ENCODE measurements around the gene DHX35. TPM values are rescaled to one million over a fixed set of nuclear protein-coding genes. Genes with fewer than 3 reads are reported as not detected.

DHX35 gene
- total RNA-seq, 1 experiment from 2014 or later: 12.1 TPM

- no peak for DNase-seq
- H3K9me2 ChIP-seq (ENCODE audit: insufficient read depth): no peaks in the 10 kb centered on the region
- H3F3A ChIP-seq (ENCODE audit: insufficient read depth, low read depth): no peaks in the 10 kb centered on the region
- CTCF ChIA-PET: no interaction called here
- H3K79me2 ChIP-seq (ENCODE audit: low read depth): peaks cover 100% of the 10 kb centered on the region
- no peaks in the 10 kb centered on the region for H3K36me3 ChIP-seq (ENCODE audit: low read depth)
- H3K4me2 ChIP-seq: no peak overlapping the region
- intact Hi-C loops (cut with micrococcal nuclease; ENCODE audit: unreplicated experiment): no loop called here
- H3K4me1 ChIP-seq (replicated peaks; ENCODE audit: insufficient read depth): peaks cover 28% of the 10 kb centered on the region
- TF ChIP-seq EZH2 (IDR thresholded peaks at IDR 0.05; ENCODE audit: low read depth): no peak
- TF ChIP-seq CTCF (conservative IDR thresholded peaks at IDR 0.05): no peak
- no peak overlapping the region for H3K27ac ChIP-seq
- H3K4me3 ChIP-seq: no peak overlapping the region
- peaks cover 18% of the 10 kb centered on the region for H4K20me1 ChIP-seq (ENCODE audit: insufficient read depth)
- no TSS peak for BruUV-seq (replicated peaks)
- POLR2A ChIA-PET (ENCODE audit: unreplicated experiment): no interaction called here
- H2AFZ ChIP-seq: no peak overlapping the region
- no peaks in the 10 kb centered on the region for H3K9me3 ChIP-seq (ENCODE audit: insufficient read depth, low read depth)
- H3K27me3 ChIP-seq (ENCODE audit: insufficient read depth, low read depth): no peaks in the 10 kb centered on the region
Measured at GRCh38 chr20:38931984-38932383, 30.2 kb upstream of the DHX35 start.

GRCh38 chr20:38932457-38933120, 29.6 kb upstream of the DHX35 start:
- H3K9me3 ChIP-seq (ENCODE audit: insufficient read depth, low read depth): no peaks in the 10 kb centered on the region
- no TSS peak for BruUV-seq (replicated peaks)
- no peak overlapping the region for H3K4me3 ChIP-seq
- H3K27ac ChIP-seq: no peak overlapping the region
- no peak overlapping the region for H3K4me2 ChIP-seq
- peaks cover 100% of the 10 kb centered on the region for H3K79me2 ChIP-seq (ENCODE audit: low read depth)
- peaks cover 27% of the 10 kb centered on the region for H3K4me1 ChIP-seq (replicated peaks; ENCODE audit: insufficient read depth)
- H3F3A ChIP-seq (ENCODE audit: insufficient read depth, low read depth): no peaks in the 10 kb centered on the region
- H2AFZ ChIP-seq: no peak overlapping the region
- H3K9me2 ChIP-seq (ENCODE audit: insufficient read depth): no peaks in the 10 kb centered on the region
- TF ChIP-seq CTCF (conservative IDR thresholded peaks at IDR 0.05): no peak
- no peak for TF ChIP-seq EZH2 (IDR thresholded peaks at IDR 0.05; ENCODE audit: low read depth)
- CTCF ChIA-PET: no interaction called here
- no peaks in the 10 kb centered on the region for H3K27me3 ChIP-seq (ENCODE audit: insufficient read depth, low read depth)
- POLR2A ChIA-PET (ENCODE audit: unreplicated experiment): no interaction called here
- peaks cover 18% of the 10 kb centered on the region for H4K20me1 ChIP-seq (ENCODE audit: insufficient read depth)
- intact Hi-C loops (cut with micrococcal nuclease; ENCODE audit: unreplicated experiment): no loop called here
- peak in 1 of 2 experiments; percentile 43 for DNase-seq
- no peaks in the 10 kb centered on the region for H3K36me3 ChIP-seq (ENCODE audit: low read depth)

GRCh38 chr20:38934530-38934929, 27.6 kb upstream of the DHX35 start:
- ChIA-PET POLR2A (ENCODE audit: unreplicated experiment) (interaction anchor here (0.7 kb wide), 1 partner anchor 372 kb away, joined by 5 read pairs; no protein-coding TSS in a partner anchor), CTCF (no interaction called here)
- no peak for TF ChIP-seq EZH2 (IDR thresholded peaks at IDR 0.05; ENCODE audit: low read depth)
- no peak for TF ChIP-seq CTCF (conservative IDR thresholded peaks at IDR 0.05)
- DNase-seq: no peak
- H3K36me3 ChIP-seq (ENCODE audit: low read depth): no peaks in the 10 kb centered on the region; the same call in 1 of the 2 replicates
- H3K27me3 ChIP-seq (ENCODE audit: insufficient read depth, low read depth): no peaks in the 10 kb centered on the region
- peaks cover 100% of the 10 kb centered on the region for H3K79me2 ChIP-seq (ENCODE audit: low read depth)
- H3F3A ChIP-seq (ENCODE audit: insufficient read depth, low read depth): no peaks in the 10 kb centered on the region
- intact Hi-C loops (cut with micrococcal nuclease; ENCODE audit: unreplicated experiment): no loop called here
- H3K9me2 ChIP-seq (ENCODE audit: insufficient read depth): no peaks in the 10 kb centered on the region
- H3K27ac ChIP-seq: no peak overlapping the region
- H3K9me3 ChIP-seq (ENCODE audit: insufficient read depth, low read depth): no peaks in the 10 kb centered on the region
- H2AFZ ChIP-seq: no peak overlapping the region
- no TSS peak for BruUV-seq (replicated peaks)
- H3K4me2 ChIP-seq: no peak overlapping the region
- no peak overlapping the region for H3K4me3 ChIP-seq
- H3K4me1 ChIP-seq (replicated peaks; ENCODE audit: insufficient read depth): peaks cover 8% of the 10 kb centered on the region; the same call in 1 of the 2 replicates
- H4K20me1 ChIP-seq (ENCODE audit: insufficient read depth): peaks cover 19% of the 10 kb centered on the region
